GM19463 (cell line): ENCODE results near the gene PFN3.
"Not testable (repeated sequence)": the region's sequence is repeated elsewhere in the genome, so short reads cannot be mapped to it uniquely, and the experiment has no call there.

Source experiments
- ATAC-seq: cut with Tn5 transposase; IDR thresholded peaks from one replicate; pipeline ENCODE4 v1.9.1; 2021; ENCODE audit warnings: mild to moderate bottlenecking, moderate library complexity; ENCODE audit not compliant: unreplicated experiment

Gene PFN3

DNA sequence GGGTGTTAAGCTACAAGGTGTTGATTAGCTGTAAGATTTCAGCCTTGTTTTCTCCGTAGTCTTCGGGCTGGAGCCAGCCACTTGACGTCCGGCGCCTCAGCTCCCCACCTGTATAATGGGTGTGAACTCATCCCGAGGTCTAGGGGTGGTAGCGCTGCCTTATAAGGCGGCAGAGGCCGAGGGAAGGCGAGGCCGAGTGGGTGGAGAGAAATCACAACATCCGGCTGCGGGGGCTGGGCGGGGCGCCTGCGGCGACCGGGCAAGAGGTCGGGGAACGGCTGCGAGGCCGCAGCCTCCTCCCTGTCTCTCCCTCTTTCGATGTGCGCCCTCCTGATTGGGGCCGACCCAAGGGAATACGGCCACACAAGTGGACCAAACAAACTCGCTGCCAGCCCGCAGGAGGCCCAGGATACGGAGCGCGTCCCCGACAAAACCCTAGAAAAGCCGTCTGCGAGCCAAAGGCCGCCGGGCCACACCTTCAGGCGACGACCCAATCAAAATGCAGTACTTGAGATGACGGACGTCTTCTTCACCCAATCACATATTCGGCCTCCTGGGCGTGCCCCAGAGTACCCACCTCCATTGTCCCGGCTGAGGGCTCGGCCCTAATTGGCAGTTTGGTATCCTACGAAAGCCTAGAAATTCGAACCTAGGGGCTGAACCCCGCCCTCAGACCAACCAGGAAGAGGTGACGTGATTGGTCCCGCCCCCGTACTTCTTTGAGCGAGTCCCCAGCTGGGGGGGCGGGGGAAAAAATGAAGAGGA, 25.5 kb upstream of the PFN3 start:
- ATAC-seq, result peak; percentile 73

DNA sequence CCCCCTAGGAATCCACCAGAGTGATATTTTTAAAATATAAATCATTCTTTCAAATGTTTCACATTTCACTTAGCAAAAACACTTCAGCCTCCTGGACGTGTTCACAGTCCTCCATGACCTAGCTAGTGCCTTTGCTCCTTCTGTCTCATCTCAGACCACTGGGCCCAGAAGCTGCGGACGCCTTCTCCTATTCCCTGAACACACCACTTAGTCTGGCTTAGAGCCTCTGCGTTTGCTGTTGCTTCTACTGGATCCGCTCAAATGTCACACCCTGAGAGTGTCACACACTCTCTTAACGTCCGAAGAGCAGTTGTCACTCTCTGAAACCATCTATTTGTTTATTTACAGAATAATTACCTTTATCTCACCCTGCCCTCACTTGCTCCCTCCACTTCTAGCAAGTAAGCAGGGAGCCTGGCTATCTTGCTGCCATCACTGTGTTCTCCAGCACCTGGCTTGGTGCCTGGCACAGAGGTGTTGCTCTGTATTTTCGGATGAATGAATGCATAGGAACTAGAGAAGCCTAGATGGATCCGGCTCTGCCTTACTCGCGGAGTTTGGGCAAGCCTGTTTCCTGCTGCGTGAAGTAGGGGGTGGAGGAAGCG, 24.8 kb upstream of the PFN3 start:
- ATAC-seq, result no peak

DNA sequence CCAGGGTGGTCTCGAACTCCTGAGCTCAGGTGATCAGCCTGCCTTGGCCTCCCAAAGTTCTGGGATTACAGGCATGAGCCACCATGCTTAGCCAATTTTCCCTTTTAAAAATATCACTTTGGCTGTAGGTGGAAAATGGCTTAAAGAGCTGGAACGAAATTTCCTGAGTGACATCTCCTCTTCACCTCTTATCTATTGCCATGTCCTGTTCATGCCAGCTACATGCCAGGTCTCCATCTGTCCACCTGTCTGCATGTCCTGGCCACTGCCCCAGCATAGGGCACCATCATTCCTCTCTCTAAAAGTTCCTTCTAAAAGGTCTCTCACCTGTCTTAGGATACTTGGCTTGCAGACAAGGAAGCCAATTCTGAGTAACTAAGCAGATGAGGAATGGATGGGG, 23.2 kb upstream of the PFN3 start:
- ATAC-seq, result no peak

GRCh38 chr5:177421062-177421798, 20.8 kb upstream of the PFN3 start:
- ATAC-seq, result no peak

GRCh38 chr5:177420472-177420871, 20.0 kb upstream of the PFN3 start:
- not testable (repeated sequence) for ATAC-seq

GRCh38 chr5:177419046-177419445, 18.6 kb upstream of the PFN3 start:
- ATAC-seq, result no peak

DNA sequence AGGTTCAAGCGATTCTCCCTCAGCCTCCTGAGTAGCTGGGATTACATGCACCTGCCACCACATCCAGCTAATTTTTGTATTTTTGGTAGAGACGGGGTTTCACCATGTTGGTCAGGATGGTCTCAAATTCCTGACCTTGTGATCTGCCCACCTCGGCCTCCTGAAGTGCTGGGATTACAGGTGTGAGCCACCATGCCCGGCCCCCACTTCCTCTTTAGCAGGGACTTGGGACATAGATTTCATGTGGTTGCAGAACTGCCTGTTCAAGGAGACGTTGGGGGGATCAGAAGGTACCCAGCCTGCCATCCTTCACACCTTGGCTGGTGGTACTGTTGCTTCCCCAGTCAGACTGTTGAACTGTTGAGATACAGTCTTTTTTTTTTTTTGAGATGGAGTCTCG, 16.6 kb upstream of the PFN3 start:
- ATAC-seq, result not testable (repeated sequence)

GRCh38 chr5:177414481-177414880, 14.0 kb upstream of the PFN3 start:
- ATAC-seq, result no peak

DNA sequence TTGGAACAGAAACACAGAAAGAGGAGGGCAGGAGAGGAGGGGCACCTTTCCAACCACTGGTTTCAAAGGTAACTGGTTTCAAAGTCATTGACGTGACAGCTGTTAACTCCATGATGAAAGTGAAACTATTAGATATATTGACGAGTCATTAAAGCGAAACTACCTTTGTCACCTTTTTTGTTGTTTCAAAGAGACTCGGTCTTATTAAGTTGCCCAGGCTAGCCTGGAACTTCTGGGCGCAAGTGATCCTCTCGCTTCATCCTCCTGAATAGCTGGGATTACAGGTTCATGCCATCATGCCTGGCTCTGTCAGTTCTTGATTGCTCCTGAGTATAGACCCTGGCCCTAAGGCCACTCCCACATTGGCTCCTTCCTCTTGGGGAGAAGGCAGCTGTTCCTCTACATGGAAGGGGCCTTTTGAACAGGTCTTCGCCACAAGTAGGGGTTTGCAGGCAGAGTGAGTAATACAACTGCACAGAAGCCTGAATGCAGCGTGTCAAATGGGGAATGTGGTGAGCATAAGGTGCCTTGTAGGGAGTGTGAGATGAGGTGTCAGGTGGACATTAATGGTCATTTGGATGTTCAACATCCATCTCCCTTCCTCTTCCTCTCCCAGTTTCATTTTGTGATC, 12.3 kb upstream of the PFN3 start:
- ATAC-seq, result peak; percentile 72

- ATAC-seq, result no peak
Measured at GRCh38 chr5:177410575-177410974, 10.1 kb upstream of the PFN3 start.

DNA sequence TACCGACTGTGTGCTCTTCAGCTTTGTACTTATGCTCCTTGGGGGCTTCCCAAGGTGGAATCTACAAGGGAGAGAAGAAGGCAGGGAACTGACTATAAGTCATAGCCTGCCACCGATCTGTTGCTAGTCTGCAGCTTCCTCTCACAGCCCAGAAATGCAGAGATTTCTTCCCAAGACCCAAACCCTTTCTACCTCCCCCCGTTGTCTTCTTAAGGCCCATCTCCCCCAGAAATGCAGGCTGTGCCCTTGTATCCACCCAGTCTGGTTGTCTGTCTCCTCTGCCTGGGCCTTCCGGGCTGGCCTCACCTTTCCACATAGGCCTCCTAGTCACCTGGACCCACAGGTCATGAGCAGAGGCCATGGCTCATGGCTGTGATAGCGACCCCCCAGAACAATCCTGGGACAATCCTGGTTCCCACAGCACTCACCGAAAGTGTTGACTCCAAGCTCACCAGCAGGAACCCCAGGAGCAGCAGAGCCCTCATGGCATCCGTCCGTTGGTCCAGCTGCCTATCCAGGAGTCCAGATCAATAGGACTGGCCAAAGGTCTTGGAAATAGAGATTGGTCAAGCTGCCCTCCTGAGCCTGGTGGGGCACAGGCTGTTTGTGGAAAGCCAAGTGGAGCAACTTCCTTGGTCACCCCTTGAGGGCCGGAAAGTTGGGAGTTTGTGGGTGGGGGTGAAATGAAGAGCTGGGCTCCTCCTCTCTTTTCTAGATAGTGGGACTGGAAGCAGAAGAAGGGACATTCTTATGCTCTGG, 8.8 kb upstream of the PFN3 start, which contains the start of gene F12:
F12 (minus strand) TSS at position 522 of the 759 bp plus-strand sequence; CDS start at position 485, 37 bp downstream.
- ATAC-seq, result no peak

DNA sequence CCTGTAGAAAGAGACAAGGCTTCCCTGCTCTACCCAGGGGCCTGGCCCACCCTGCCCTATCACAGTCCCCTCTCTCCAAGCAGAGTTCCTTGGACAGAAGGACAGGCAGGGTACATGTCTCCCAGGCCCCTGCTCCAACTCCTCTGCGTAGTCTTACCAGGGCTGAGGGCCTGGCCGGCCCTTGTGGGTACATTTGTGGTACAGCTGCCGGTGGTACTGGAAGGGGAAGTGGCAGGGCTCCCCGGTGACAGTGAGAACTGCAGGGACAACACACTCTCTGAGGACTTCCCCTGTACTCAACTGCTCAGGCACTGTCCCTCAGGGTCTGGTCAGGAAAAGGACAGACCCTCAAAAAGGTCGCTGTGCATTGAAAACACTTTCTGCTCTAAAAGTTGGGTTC, 5.3 kb upstream of the PFN3 start:
- ATAC-seq, result no peak

DNA sequence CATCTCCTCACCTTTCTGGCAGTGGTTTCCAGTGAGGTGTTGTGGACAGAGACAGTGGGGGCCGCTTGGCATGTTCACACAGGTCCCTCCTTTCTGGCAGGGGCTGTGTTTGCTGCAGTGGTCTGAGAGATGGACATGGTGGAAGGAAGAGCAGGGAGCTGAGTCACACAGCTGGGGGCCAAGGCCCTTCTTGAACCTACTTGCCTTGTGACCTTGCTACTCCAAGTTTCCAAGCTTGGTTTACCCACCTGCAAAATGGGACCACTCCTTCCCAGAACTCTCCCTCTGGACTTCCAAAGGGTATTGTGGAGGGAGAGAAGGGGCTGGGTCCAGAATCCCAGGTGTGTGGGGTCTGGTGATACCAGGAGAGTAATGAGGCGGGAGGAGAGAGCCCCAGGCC, 4.9 kb upstream of the PFN3 start:
- no peak for ATAC-seq

- ATAC-seq, result no peak
Measured at GRCh38 chr5:177404641-177405179, 4.2 kb upstream of the PFN3 start.

DNA sequence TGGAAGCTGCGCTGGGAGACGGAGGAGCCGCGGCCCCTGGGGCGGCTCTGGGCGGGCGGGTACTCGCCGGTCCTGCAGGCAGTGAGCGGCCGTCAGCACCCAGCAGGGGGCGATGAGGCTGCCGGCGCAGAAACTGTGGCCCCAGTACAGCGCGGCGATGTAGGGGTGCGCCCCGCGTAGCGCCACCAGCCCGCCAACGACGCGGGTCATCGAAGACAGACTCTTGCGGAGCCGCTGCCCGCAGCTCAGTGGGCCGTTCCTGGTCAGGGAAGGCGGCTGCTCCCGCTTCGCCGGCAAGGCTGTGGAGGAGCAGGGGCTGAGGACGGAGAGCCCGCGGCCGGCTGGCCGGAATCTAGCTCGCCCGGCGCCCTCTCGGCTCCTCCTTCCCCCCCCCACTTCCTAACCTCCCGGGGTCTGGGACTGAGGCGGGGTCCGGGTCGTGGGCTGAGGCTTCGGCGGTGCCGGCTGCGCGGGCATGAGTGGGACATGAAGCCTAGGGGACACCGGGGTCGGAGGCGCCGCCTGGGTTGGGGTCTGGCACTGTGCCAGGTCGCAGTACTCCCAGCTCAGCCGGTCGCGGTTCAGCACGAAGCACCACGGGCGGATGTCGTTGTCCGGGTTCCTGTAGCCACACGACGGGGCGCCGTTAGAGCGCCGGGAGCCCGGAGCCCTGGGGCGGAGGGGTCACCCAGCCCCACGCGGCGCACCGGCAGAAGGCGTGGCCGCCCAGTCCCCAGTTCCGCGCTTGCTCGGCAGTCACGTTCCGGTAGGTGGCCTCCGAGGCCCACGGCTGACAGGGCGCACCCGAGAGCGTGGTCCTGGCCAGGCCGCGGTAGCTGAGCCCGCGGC, 3.6 kb upstream of the PFN3 start:
- peak; percentile 71 for ATAC-seq

GRCh38 chr5:177403102-177403791, 2.8 kb upstream of the PFN3 start:
- ATAC-seq, result peak; percentile 16

- ATAC-seq, result no peak
Measured at GRCh38 chr5:177402271-177403043, 2.0 kb upstream of the PFN3 start.

GRCh38 chr5:177397875-177398390, 2.5 kb downstream of the PFN3 start:
- ATAC-seq, result no peak
